Retina (tissue), 1 donor: ENCODE measurements around the gene BCL6B.
A peak's percentile ranks its signal among the peaks of the same experiment; 100 is the strongest.
"Not testable (repeated sequence)": the region's sequence is repeated elsewhere in the genome, so short reads cannot be mapped to it uniquely, and the experiment has no call there.

ENCODE experiments used
- DNase-seq: peaks from one replicate; pipeline ENCODE4 v3.0.0-alpha.2; 2016

The BCL6B gene

GRCh38 chr17:7022781-7023571, at the start of gene BCL6B:
TSS of gene BCL6B (plus strand) at chr17:7023050. CDS start at chr17:7023672, 622 bp downstream.
- no peak for DNase-seq

- DNase-seq: not testable (repeated sequence)
These were observed 43.4 kb upstream of the BCL6B start for GRCh38 chr17:6979440-6979839.

GRCh38 chr17:6981426-6981825, 41.4 kb upstream of the BCL6B start:
- DNase-seq: no peak

GRCh38 chr17:6985266-6985665, 37.6 kb upstream of the BCL6B start:
- DNase-seq: no peak

- no peak for DNase-seq
These were observed 36.2 kb upstream of the BCL6B start for GRCh38 chr17:6986676-6987075.

- DNase-seq: no peak
These were observed 33.1 kb upstream of the BCL6B start for GRCh38 chr17:6989779-6990178.

GRCh38 chr17:6993613-6994056, 29.2 kb upstream of the BCL6B start:
- DNase-seq: not testable (repeated sequence)

- no peak for DNase-seq
These were observed 28.7 kb upstream of the BCL6B start for GRCh38 chr17:6994118-6994598.

GRCh38 chr17:6994666-6995256, 28.1 kb upstream of the BCL6B start:
- DNase-seq: no peak

- peak; percentile 61 for DNase-seq
These were observed 27.2 kb upstream of the BCL6B start, which contains the start of gene ALOX12 for GRCh38 chr17:6995500-6996255. TSS of gene ALOX12 (plus strand) at chr17:6996049. CDS start at chr17:6996118, 69 bp downstream.

- peak; percentile 36 for DNase-seq
These were observed 26.4 kb upstream of the BCL6B start for GRCh38 chr17:6996256-6997011.

GRCh38 chr17:6997171-6997570, 25.7 kb upstream of the BCL6B start:
- DNase-seq: no peak

GRCh38 chr17:6998855-6999508, 23.9 kb upstream of the BCL6B start:
- DNase-seq: no peak

- DNase-seq: no peak
These were observed 21.4 kb upstream of the BCL6B start for GRCh38 chr17:7001318-7001961.

- no peak for DNase-seq
These were observed 20.4 kb upstream of the BCL6B start for GRCh38 chr17:7002288-7003047.

GRCh38 chr17:7003745-7004144, 19.1 kb upstream of the BCL6B start:
- DNase-seq: no peak

- DNase-seq: peak; percentile 69
These were observed 18.2 kb upstream of the BCL6B start for GRCh38 chr17:7004398-7005253.

- DNase-seq: no peak
These were observed 17.1 kb upstream of the BCL6B start for GRCh38 chr17:7005716-7006115.

GRCh38 chr17:7007143-7007542, 15.7 kb upstream of the BCL6B start:
- DNase-seq: no peak

GRCh38 chr17:7010523-7010922, 12.3 kb upstream of the BCL6B start:
- no peak for DNase-seq
